ENCODE data around the gene ABL2.

GRCh38 chr1:179154437-179154836 is 75.0 kb downstream of the ABL2 start:
- TF ChIP-seq POLR2AphosphoS5 (IDR thresholded peaks at IDR 0.05) (no peak), EP300 (IDR thresholded peaks at IDR 0.05) (no peak)
